ENCODE results near the gene CLEC16A.

GRCh38 chr16:11015607-11016006, 71.2 kb downstream of the CLEC16A start:
- TF ChIP-seq CTCF (IDR thresholded peaks at IDR 0.05) (no peak), EZH2 (IDR thresholded peaks at IDR 0.05; ENCODE audit: borderline replicate concordance, insufficient read depth, low read depth, low read length, poor library complexity, severe bottlenecking) (no peak)
